NCI-H748 (cell line): ENCODE measurements around the gene NLRP7.
"Not testable (repeated sequence)": the region's sequence is repeated elsewhere in the genome, so short reads cannot be mapped to it uniquely, and the experiment has no call there.

Experiments
- DNase-seq: peaks from one replicate; lab custom pipeline; 2025; ENCODE audit not compliant: unreplicated experiment; lab: John Stamatoyannopoulos, UW

Gene NLRP7

GRCh38 chr19:54919646-54920563, 27.4 kb downstream of the NLRP7 start:
- DNase-seq, result not testable (repeated sequence)

GRCh38 chr19:54918499-54918898, 28.8 kb downstream of the NLRP7 start:
- no peak for DNase-seq

- DNase-seq, result no peak
These were observed 30.5 kb downstream of the NLRP7 start for GRCh38 chr19:54916822-54917221.

GRCh38 chr19:54907899-54908298, 39.4 kb downstream of the NLRP7 start:
- not testable (repeated sequence) for DNase-seq

GRCh38 chr19:54906819-54907218, 40.5 kb downstream of the NLRP7 start:
- DNase-seq, result no peak

GRCh38 chr19:54905803-54906511, 41.4 kb downstream of the NLRP7 start, which contains the start of gene NCR1:
NCR1 (plus strand) TSS chr19:54906148; CDS start chr19:54906188, 40 bp downstream.
- no peak for DNase-seq

- no peak for DNase-seq
These were observed 41.9 kb downstream of the NLRP7 start for GRCh38 chr19:54905421-54905802.

- DNase-seq, result not testable (repeated sequence)
These were observed 43.1 kb downstream of the NLRP7 start for GRCh38 chr19:54904261-54904660.

- no peak for DNase-seq
These were observed 44.0 kb downstream of the NLRP7 start for GRCh38 chr19:54903303-54903702.

- no peak for DNase-seq
These were observed 45.3 kb downstream of the NLRP7 start for GRCh38 chr19:54902061-54902460.

- not testable (repeated sequence) for DNase-seq
These were observed 46.2 kb downstream of the NLRP7 start for GRCh38 chr19:54901153-54901552.

GRCh38 chr19:54899646-54900045, 47.7 kb downstream of the NLRP7 start:
- not testable (repeated sequence) for DNase-seq

GRCh38 chr19:54898685-54899084, 48.6 kb downstream of the NLRP7 start:
- not testable (repeated sequence) for DNase-seq

GRCh38 chr19:54896036-54896435, 51.3 kb downstream of the NLRP7 start:
- DNase-seq, result no peak

- not testable (repeated sequence) for DNase-seq
These were observed 53.2 kb downstream of the NLRP7 start for GRCh38 chr19:54894106-54894505.

- no peak for DNase-seq
These were observed 53.9 kb downstream of the NLRP7 start for GRCh38 chr19:54893406-54893805.

GRCh38 chr19:54889566-54889965, 57.8 kb downstream of the NLRP7 start:
- no peak for DNase-seq

- no peak for DNase-seq
These were observed 59.1 kb downstream of the NLRP7 start for GRCh38 chr19:54888239-54888638.

GRCh38 chr19:54883228-54883627, 64.1 kb downstream of the NLRP7 start:
- DNase-seq, result no peak

GRCh38 chr19:54882758-54883157, 64.6 kb downstream of the NLRP7 start:
- no peak for DNase-seq

- no peak for DNase-seq
These were observed 65.4 kb downstream of the NLRP7 start for GRCh38 chr19:54881884-54882283.

GRCh38 chr19:54877471-54877870, 69.9 kb downstream of the NLRP7 start:
- no peak for DNase-seq
